ENCODE data around the gene PLOD3. TPM values are rescaled to one million over a fixed set of nuclear protein-coding genes. Genes with fewer than 3 reads are reported as not detected.

Gene PLOD3
- total and polyA plus RNA-seq, 2 of the 8 experiments (the other 6 are each of a cell fraction or from before 2014, with no cell fraction given) = 28.4 to 47.2 TPM

GRCh38 chr7:101165075-101165957 is 52.1 kb downstream of the PLOD3 start, which contains the start of gene VGF:
Gene VGF, minus strand, starts transcription at chr7:101165569. Its CDS starts 726 bp downstream, at chr7:101164843.
- peaks cover 7 to 10% of the 10 kb centered on the region in 2 experiments for H4K20me1 ChIP-seq (replicated peaks in 1 of 2; ENCODE audit: control insufficient read depth in 1 of 2, insufficient read depth in 2 of 2, low read length in 2 of 2)
- WGBS, 2 experiments (ENCODE audit: extremely low coverage in 1 of 2, insufficient coverage in 1 of 2, insufficient read length in 1 of 2, insufficient replicate concordance in 2 of 2, low coverage in 1 of 2, low lambda C conversion rate in 2 of 2, missing lambda C conversion rate in 1 of 2) = 3% methylated on average over 43 of the region's 74 CpGs; no CpG with 5 or more reads in 1 of the 2 experiments
- no peak within 1 kb of the TSS for H2AK5ac ChIP-seq (ENCODE audit: low read depth, low read length)
- H4K5ac ChIP-seq (ENCODE audit: insufficient read length, low read depth, low read length) = no peak within 1 kb of the TSS
- peaks cover 38% of the 10 kb centered on the region for H3K23me2 ChIP-seq (ENCODE audit: low read depth, low read length)
- no peak within 1 kb of the TSS for H3K4ac ChIP-seq (replicated peaks; ENCODE audit: insufficient read length, low read depth, low read length)
- H2BK5ac ChIP-seq (ENCODE audit: low read depth, low read length) = no peak within 1 kb of the TSS
- no peak within 1 kb of the TSS for H2BK120ac ChIP-seq (replicated peaks; ENCODE audit: low read depth, low read length)
- H3K56ac ChIP-seq (replicated peaks; ENCODE audit: insufficient read length, low read depth, low read length) = no peak within 1 kb of the TSS
- H3K36me3 ChIP-seq (ENCODE audit: control insufficient read depth in 2 of 4, insufficient read depth in 4 of 4, low read length in 3 of 4) = no peaks in the 10 kb centered on the region
- H3K4me1 ChIP-seq (replicated peaks in 1 of 4; ENCODE audit: control insufficient read depth in 3 of 4, insufficient read depth in 4 of 4, low read length in 3 of 4) = peaks cover 21 to 64% (median 43%) of the 10 kb centered on the region in 4 experiments
- ChIA-PET POLR2A (ENCODE audit: partially characterized antibody) (interaction anchor here (0.7 to 2.6 kb wide), 7 partner anchors 9 to 204 kb away, joined by 3 to 20 read pairs (median 5); partner anchors contain the start of genes AP1S1, PLOD3 and ZNHIT1), CTCF (ENCODE audit: partially characterized antibody) (interaction anchor here (0.6 to 5.7 kb wide), 11 partner anchors 9 to 79 kb away, joined by 3 to 46 read pairs (median 4); partner anchors contain the start of genes FIS1 and SERPINE1)
- H3K79me1 ChIP-seq (ENCODE audit: low read depth, low read length) = no peaks in the 10 kb centered on the region
- no peak within 1 kb of the TSS for H2BK15ac ChIP-seq (ENCODE audit: low read length)
- H2BK12ac ChIP-seq (ENCODE audit: low read depth, low read length) = no peak within 1 kb of the TSS
- H3K18ac ChIP-seq (ENCODE audit: extremely low read depth, low read length) = peak within 1 kb of the TSS; percentile 83
- H3K79me2 ChIP-seq (ENCODE audit: control insufficient read depth in 1 of 2, insufficient read depth in 2 of 2, low read length in 2 of 2) = no peaks in the 10 kb centered on the region
- H4K91ac ChIP-seq (replicated peaks; ENCODE audit: insufficient read length, low read length) = no peak within 1 kb of the TSS
- H3K27me3 ChIP-seq (replicated peaks in 1 of 4; ENCODE audit: control insufficient read depth in 3 of 4, extremely low read depth in 1 of 4, insufficient read depth in 3 of 4, low read length in 3 of 4) = peaks cover 17 to 67% (median 48%) of the 10 kb centered on the region in 4 experiments
- no peak within 1 kb of the TSS for H4K8ac ChIP-seq (ENCODE audit: extremely low read depth, insufficient read depth, low read length)
- H3K9ac ChIP-seq (replicated peaks in 1 of 4; ENCODE audit: extremely low read depth in 1 of 4, low read depth in 3 of 4, low read length in 3 of 4) = no peak within 1 kb of the TSS
- FAIRE-seq (no peak), DNase-seq (ENCODE audit: low read depth in 1 of 2, low spot score in 2 of 2) (peak; percentile 93 to 98)
- peak within 1 kb of the TSS; percentile 46 to 74 (median 55) for H3K4me3 ChIP-seq (ENCODE audit: extremely low read depth in 1 of 4, insufficient read depth in 2 of 4, low read depth in 3 of 4, low read length in 4 of 4)
- no peaks in the 10 kb centered on the region for H3K9me3 ChIP-seq (ENCODE audit: insufficient read depth in 2 of 2, low read depth in 1 of 2, low read length in 1 of 2)
- H3K4me2 ChIP-seq (ENCODE audit: insufficient read depth in 1 of 2, low read depth in 2 of 2, low read length in 2 of 2) = peak within 1 kb of the TSS; percentile 44 to 90
- H3K14ac ChIP-seq (ENCODE audit: insufficient read length) = no peak within 1 kb of the TSS
- no peak within 1 kb of the TSS for H3K27ac ChIP-seq (ENCODE audit: low read depth, low read length)
- no peak within 1 kb of the TSS for H2BK20ac ChIP-seq (ENCODE audit: low read length)
- H2AFZ ChIP-seq (ENCODE audit: low read length) = no peak within 1 kb of the TSS
- no peak within 1 kb of the TSS for H3K23ac ChIP-seq (ENCODE audit: insufficient read length)
- TF ChIP-seq USF2 (IDR thresholded peaks at IDR 0.05; ENCODE audit: low read length) = peak; percentile 97
- TF ChIP-seq POLR2A (IDR thresholded peaks at IDR 0.05; ENCODE audit: control extremely low read depth in 1 of 2, low read depth in 2 of 2, low read length in 2 of 2) = no peak
- no peak for TF ChIP-seq GTF2F1 (IDR thresholded peaks at IDR 0.05; ENCODE audit: borderline replicate concordance, low read depth, low read length)
- peak; percentile 90 for TF ChIP-seq CREB1 (IDR thresholded peaks at IDR 0.05)
- no peak for TF ChIP-seq POU5F1 (IDR thresholded peaks at IDR 0.05; ENCODE audit: low read depth, low read length)
- no peak for TF ChIP-seq MAFK (IDR thresholded peaks at IDR 0.05; ENCODE audit: low read depth, low read length)
- no peak for TF ChIP-seq KDM4A (IDR thresholded peaks at IDR 0.05; ENCODE audit: low read depth, low read length, severe bottlenecking)
- TF ChIP-seq ATF2 (IDR thresholded peaks at IDR 0.05; ENCODE audit: low read length) = peak; percentile 23; the same call in 1 of the 2 replicates
- no peak for TF ChIP-seq EZH2 (IDR thresholded peaks at IDR 0.05; ENCODE audit: low read depth, low read length, severe bottlenecking)
